ENCODE results near the gene AFF1. TPM values are rescaled to one million over a fixed set of nuclear protein-coding genes. Genes with fewer than 3 reads are reported as not detected.
"Not testable (repeated sequence)": the region's sequence is repeated elsewhere in the genome, so short reads cannot be mapped to it uniquely, and the experiment has no call there.

The AFF1 gene
- total RNA-seq, 1 experiment from 2014 or later = 27.6 TPM

DNA sequence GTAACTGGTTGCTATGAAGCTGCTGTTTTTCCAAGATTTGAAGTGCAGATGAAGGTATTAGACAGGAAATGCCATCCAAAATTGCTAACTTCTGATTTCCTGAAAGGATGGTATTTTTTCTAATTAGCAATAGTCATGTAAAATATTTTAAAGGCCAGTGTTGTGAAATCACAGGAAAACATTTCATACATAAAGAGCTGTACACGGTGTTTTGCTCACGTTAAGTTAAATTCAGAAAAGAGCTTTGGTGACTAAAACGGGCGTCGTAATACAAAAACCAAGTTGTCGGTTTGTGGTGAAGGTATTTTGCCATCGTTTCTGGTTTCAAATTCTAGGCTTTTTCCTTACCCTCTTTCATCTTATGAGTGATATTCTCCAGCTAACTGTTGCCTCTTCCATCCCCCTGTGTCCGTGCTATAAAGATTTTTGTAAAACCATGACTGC is 39.8 kb downstream of the AFF1 start:
- DNase-seq = no peak
- H3K36me3 ChIP-seq (replicated peaks; ENCODE audit: control insufficient read depth, insufficient read depth, low read length) = no peaks in the 10 kb centered on the region
- H3K4me3 ChIP-seq (ENCODE audit: insufficient read depth, low read depth, low read length) = no peak overlapping the region
- H3K27me3 ChIP-seq (ENCODE audit: control insufficient read depth, insufficient read depth, low read length) = no peaks in the 10 kb centered on the region

- no peaks in the 10 kb centered on the region for H3K36me3 ChIP-seq (replicated peaks; ENCODE audit: control insufficient read depth, insufficient read depth, low read length)
- DNase-seq = no peak
- no peak overlapping the region for H3K4me3 ChIP-seq (ENCODE audit: insufficient read depth, low read depth, low read length)
- no peaks in the 10 kb centered on the region for H3K27me3 ChIP-seq (ENCODE audit: control insufficient read depth, insufficient read depth, low read length)
Observed at GRCh38 chr4:86975927-86976326, 41.1 kb downstream of the AFF1 start.

- Histone ChIP-seq H3K36me3 (replicated peaks; ENCODE audit: control insufficient read depth, insufficient read depth, low read length) (no peaks in the 10 kb centered on the region), H3K4me3 (ENCODE audit: insufficient read depth, low read depth, low read length) (no peak overlapping the region), H3K27me3 (ENCODE audit: control insufficient read depth, insufficient read depth, low read length) (no peaks in the 10 kb centered on the region)
- DNase-seq = no peak
Observed at GRCh38 chr4:86976801-86977485, 42.1 kb downstream of the AFF1 start.

GRCh38 chr4:86977621-86978184 is 42.9 kb downstream of the AFF1 start:
- DNase-seq = no peak
- H3K4me3 ChIP-seq (ENCODE audit: insufficient read depth, low read depth, low read length) = no peak overlapping the region
- H3K36me3 ChIP-seq (replicated peaks; ENCODE audit: control insufficient read depth, insufficient read depth, low read length) = no peaks in the 10 kb centered on the region
- H3K27me3 ChIP-seq (ENCODE audit: control insufficient read depth, insufficient read depth, low read length) = no peaks in the 10 kb centered on the region

DNA sequence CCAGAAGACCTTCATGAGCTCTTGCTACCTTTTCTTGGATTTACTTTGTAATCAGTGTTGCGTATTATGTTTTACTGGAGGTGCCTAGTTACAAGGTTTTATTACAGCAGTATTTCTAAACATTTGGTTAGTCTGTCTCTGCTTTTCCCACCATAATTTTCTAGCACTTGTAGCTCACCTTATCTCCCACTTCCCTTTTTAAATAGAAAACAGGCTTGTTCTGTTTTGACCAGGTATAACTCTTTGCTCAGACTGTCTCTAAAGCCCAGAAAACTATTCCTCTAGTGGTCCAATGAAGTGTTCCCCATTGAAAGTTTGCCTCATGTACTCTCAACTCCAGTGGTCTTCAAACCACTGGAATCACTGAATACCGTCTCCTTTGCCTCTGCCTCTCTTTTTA is 43.9 kb downstream of the AFF1 start:
- Histone ChIP-seq H3K36me3 (replicated peaks; ENCODE audit: control insufficient read depth, insufficient read depth, low read length) (no peaks in the 10 kb centered on the region), H3K4me3 (ENCODE audit: insufficient read depth, low read depth, low read length) (no peak overlapping the region), H3K27me3 (ENCODE audit: control insufficient read depth, insufficient read depth, low read length) (no peaks in the 10 kb centered on the region)
- no peak for DNase-seq

DNA sequence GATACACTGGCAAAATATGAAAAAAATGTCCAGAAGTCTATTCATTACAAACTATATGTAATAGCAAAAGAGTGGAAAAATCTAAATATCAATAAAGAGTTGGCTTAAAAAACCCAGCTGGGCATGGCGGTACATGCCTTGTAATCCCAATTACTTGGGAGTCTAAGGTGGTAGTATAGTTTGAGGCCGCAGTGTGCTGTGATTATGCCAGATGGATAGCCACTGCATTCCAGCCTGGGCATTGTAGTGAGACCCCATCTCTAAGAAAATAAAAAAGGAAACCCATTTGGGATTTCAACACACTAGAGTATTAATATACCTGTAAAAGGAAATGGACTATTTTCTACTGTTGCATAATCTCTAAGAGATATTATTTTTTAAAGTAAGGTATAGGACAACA is 45.4 kb downstream of the AFF1 start:
- H3K27me3 ChIP-seq (ENCODE audit: control insufficient read depth, insufficient read depth, low read length) = no peaks in the 10 kb centered on the region
- no peak for DNase-seq
- H3K36me3 ChIP-seq (replicated peaks; ENCODE audit: control insufficient read depth, insufficient read depth, low read length) = no peaks in the 10 kb centered on the region
- H3K4me3 ChIP-seq (ENCODE audit: insufficient read depth, low read depth, low read length) = no peak overlapping the region

- Histone ChIP-seq H3K36me3 (replicated peaks; ENCODE audit: control insufficient read depth, insufficient read depth, low read length) (no peaks in the 10 kb centered on the region), H3K27me3 (ENCODE audit: control insufficient read depth, insufficient read depth, low read length) (no peaks in the 10 kb centered on the region), H3K4me3 (ENCODE audit: insufficient read depth, low read depth, low read length) (no peak overlapping the region)
- no peak for DNase-seq
Observed at GRCh38 chr4:86981789-86982188, 47.0 kb downstream of the AFF1 start.

- not testable (repeated sequence) for H3K27me3 ChIP-seq (ENCODE audit: control insufficient read depth, insufficient read depth, low read length); H3K36me3 ChIP-seq (replicated peaks; ENCODE audit: control insufficient read depth, insufficient read depth, low read length); DNase-seq; H3K4me3 ChIP-seq (ENCODE audit: insufficient read depth, low read depth, low read length)
Observed at GRCh38 chr4:86985852-86986251, 51.0 kb downstream of the AFF1 start.

DNA sequence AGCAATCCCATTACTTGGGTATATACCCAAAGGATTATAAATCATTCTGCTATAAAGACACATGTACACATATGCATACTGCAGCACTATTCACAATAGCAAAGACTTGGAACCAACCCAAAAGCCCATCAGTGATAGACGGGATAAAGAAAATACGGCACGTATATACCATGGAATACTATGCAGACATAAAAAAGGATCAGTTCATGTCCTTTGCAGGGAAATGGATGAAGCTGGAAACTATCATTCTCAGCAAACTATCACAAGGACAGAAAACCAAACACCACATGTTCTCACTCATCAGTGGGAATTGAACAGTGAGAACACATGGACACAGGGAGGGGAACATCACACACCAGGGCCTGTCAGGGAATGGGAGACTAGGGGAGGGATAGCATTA is 54.8 kb downstream of the AFF1 start:
- not testable (repeated sequence) for H3K4me3 ChIP-seq (ENCODE audit: insufficient read depth, low read depth, low read length); H3K27me3 ChIP-seq (ENCODE audit: control insufficient read depth, insufficient read depth, low read length); DNase-seq; H3K36me3 ChIP-seq (replicated peaks; ENCODE audit: control insufficient read depth, insufficient read depth, low read length)

DNA sequence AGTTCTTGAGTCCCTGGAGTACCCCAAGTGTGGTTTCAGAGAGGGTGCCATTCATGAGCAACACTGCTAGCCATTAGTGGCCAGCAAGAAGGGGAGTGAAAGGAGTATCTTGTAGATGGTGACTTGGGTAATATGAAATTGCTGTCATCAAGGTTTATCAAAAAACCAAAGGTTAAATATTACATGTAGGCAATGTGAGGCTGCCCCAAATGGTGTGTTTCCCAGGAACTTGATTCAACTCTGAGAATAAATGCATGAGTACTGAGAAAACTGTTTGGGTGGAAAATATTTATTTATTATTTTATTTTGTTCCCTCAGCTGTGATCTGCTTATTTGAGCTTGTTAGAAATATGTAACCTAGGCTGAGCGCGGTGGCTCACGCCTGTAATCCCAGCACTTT is 55.7 kb downstream of the AFF1 start:
- H3K4me3 ChIP-seq (ENCODE audit: insufficient read depth, low read depth, low read length) = no peak overlapping the region
- H3K36me3 ChIP-seq (replicated peaks; ENCODE audit: control insufficient read depth, insufficient read depth, low read length) = no peaks in the 10 kb centered on the region; the same call in 1 of the 2 replicates
- H3K27me3 ChIP-seq (ENCODE audit: control insufficient read depth, insufficient read depth, low read length) = no peaks in the 10 kb centered on the region
- DNase-seq = no peak

DNA sequence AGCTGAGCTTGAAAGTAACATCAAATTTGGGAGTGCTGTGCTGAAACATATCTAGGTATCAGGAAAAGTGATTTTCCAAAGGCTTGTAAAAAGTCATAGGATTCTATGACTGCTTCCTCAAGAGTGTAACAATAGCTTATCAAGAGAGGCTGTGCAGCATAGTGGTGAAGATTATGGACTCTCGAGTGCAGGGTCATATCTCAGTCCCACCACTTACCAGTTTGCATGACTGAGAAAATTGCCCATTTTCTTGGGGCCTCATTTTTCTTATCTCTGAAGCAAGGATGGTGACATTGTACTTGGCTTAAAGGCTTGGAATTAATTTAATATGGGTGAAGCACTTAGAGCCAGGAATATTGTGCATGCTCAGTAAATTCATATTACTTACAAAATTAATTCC is 57.2 kb downstream of the AFF1 start:
- no peak for DNase-seq
- Histone ChIP-seq H3K4me3 (ENCODE audit: insufficient read depth, low read depth, low read length) (no peak overlapping the region), H3K27me3 (ENCODE audit: control insufficient read depth, insufficient read depth, low read length) (no peaks in the 10 kb centered on the region), H3K36me3 (replicated peaks; ENCODE audit: control insufficient read depth, insufficient read depth, low read length) (no peaks in the 10 kb centered on the region; the same call in 1 of the 2 replicates)

DNA sequence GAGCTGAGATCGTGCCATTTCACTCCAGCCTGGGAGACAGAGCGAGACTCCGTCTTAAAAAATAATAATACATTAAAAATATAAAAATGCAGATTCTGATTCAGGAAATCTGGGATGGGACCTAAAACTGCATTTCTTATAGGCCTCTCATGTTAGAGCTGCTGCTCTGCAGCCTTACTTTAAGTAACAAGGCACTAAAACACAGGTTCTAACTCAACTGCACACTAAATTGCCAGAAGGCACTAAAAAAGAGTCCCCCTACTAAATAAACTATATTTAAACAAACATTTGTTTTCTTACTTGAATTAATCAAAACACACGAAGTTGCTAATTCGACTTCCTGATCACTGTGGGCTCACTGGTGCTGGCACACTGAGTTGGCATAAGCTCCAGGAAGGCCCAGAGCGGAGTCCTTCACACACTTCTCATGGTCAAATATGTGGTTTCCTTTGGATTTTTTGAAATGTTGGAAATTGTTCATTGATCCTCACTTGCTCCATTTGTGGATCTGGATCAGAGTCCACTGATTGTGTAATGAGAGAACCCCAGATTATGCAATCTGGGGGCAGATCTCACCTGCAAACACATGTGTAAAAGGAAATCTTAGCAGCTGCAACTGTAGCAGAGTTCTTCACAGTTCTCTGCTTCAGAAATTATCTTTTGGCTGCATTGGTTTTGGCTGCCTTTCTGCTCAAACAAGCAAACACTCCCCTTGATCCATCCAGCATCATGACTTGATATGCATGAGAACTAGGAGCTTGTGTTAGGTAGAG is 59.3 kb downstream of the AFF1 start:
- H3K4me3 ChIP-seq (ENCODE audit: insufficient read depth, low read depth, low read length) = no peak overlapping the region
- no peak for DNase-seq
- H3K27me3 ChIP-seq (ENCODE audit: control insufficient read depth, insufficient read depth, low read length) = no peaks in the 10 kb centered on the region
- no peaks in the 10 kb centered on the region; the same call in 1 of the 2 replicates for H3K36me3 ChIP-seq (replicated peaks; ENCODE audit: control insufficient read depth, insufficient read depth, low read length)

DNA sequence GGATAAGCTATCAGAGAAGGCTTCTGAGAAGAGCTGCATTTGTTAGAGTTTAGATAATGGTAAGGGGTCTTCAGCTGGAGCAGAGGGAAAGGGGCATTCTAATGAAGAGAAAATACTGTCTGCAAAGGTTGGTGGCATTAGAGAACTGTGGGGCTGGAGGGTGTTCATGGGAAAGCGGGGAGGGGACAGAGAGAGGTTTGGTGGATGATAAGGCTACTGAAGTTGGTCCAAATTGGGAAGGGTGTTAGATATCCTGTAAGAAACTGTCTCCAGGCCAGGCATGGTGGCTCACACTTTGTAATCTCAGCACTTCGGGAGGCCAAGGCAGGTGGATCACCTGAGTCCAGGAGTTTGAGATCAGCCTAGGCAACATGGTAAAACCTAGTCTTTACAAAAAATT is 59.9 kb downstream of the AFF1 start:
- no peak overlapping the region for H3K4me3 ChIP-seq (ENCODE audit: insufficient read depth, low read depth, low read length)
- no peak for DNase-seq
- no peaks in the 10 kb centered on the region; the same call in 1 of the 2 replicates for H3K36me3 ChIP-seq (replicated peaks; ENCODE audit: control insufficient read depth, insufficient read depth, low read length)
- H3K27me3 ChIP-seq (ENCODE audit: control insufficient read depth, insufficient read depth, low read length) = no peaks in the 10 kb centered on the region

GRCh38 chr4:86996510-86996909 is 61.7 kb downstream of the AFF1 start:
- not testable (repeated sequence) for DNase-seq; H3K36me3 ChIP-seq (replicated peaks; ENCODE audit: control insufficient read depth, insufficient read depth, low read length); H3K4me3 ChIP-seq (ENCODE audit: insufficient read depth, low read depth, low read length); H3K27me3 ChIP-seq (ENCODE audit: control insufficient read depth, insufficient read depth, low read length)

- H3K4me3 ChIP-seq (ENCODE audit: insufficient read depth, low read depth, low read length) = no peak overlapping the region
- no peaks in the 10 kb centered on the region; the same call in 1 of the 2 replicates for H3K36me3 ChIP-seq (replicated peaks; ENCODE audit: control insufficient read depth, insufficient read depth, low read length)
- H3K27me3 ChIP-seq (ENCODE audit: control insufficient read depth, insufficient read depth, low read length) = no peaks in the 10 kb centered on the region
- DNase-seq = no peak
Observed at GRCh38 chr4:86999136-86999643, 64.4 kb downstream of the AFF1 start.

All from H7 (cell line).